Endothelial cell of umbilical vein (primary cell): Measurements from ENCODE around the gene RAB1B. TPM values are rescaled to one million over a fixed set of nuclear protein-coding genes. Genes with fewer than 3 reads are reported as not detected.

ENCODE experiments used
- BruUV-seq: library from RNA; stranded (reverse); fragments of 400-500 nt; replicated peaks from 2 replicates; lab custom pipeline; 2021; lab: Mats Ljungman, UMichigan
- CTCF ChIA-PET: fragments of 300-600, 350-600 bp; sonication (Branson Sonifier 250); formaldehyde crosslinking; loops from one replicate; lab custom pipeline; 2021; ENCODE audit warnings: antibody characterized with exemption, inconsistent platforms; lab: Charles Lee
- POLR2A ChIA-PET: fragments of 300-600, 350-600 bp; sonication (Branson Sonifier 250); formaldehyde crosslinking; loops from one replicate; lab custom pipeline; 2021; ENCODE audit warnings: antibody characterized with exemption, inconsistent platforms; lab: Charles Lee
- DNase-seq: peaks from one replicate; pipeline ENCODE4 v3.0.0-alpha.2; 2011; ENCODE audit warnings: low read depth, low spot score
- FAIRE-seq: peaks from 2 replicates; lab custom pipeline; 2011; peaks lifted over from hg19 to GRCh38; lab: Jason Lieb, UNC
- H2AFZ ChIP-seq: 2 replicates; pipeline ENCODE4 v1.6.0; 2012; ENCODE audit warnings: low read depth, low read length, control low read depth, inconsistent platforms
- H3K27ac ChIP-seq: 2 replicates; pipeline ENCODE4 v1.5.1; 2011; ENCODE audit warnings: low read depth, mild to moderate bottlenecking, control low read depth, low read length, moderate library complexity; ENCODE audit not compliant: insufficient read depth
- H3K27me3 ChIP-seq, 2 experiments: 2 replicates each; pipeline versions ENCODE4 v1.6.0 to v1.6.1; 2011; ENCODE audit warnings: low read length in 2 of 2, mixed read lengths in 1 of 2; ENCODE audit not compliant: control insufficient read depth in 2 of 2, insufficient read depth in 2 of 2
- H3K36me3 ChIP-seq, 2 experiments: 2 replicates in 1 of 2; 3 replicates in 1 of 2; pipeline ENCODE4 v1.5.1; 2011; ENCODE audit warnings: low read length in 2 of 2, mild to moderate bottlenecking in 1 of 2, moderate library complexity in 1 of 2; ENCODE audit not compliant: control insufficient read depth in 2 of 2, insufficient read depth in 2 of 2; ENCODE audit errors: extremely low read depth in 1 of 2
- H3K4me1 ChIP-seq: 3 replicates; pipeline ENCODE4 v1.5.1; 2011; ENCODE audit warnings: mild to moderate bottlenecking, low read length; ENCODE audit not compliant: control insufficient read depth, insufficient read depth; ENCODE audit errors: extremely low read depth
- H3K4me2 ChIP-seq: 2 replicates; pipeline ENCODE4 v1.6.1; 2011; ENCODE audit warnings: low read length, control low read depth, mixed read lengths; ENCODE audit not compliant: insufficient read depth
- H3K4me3 ChIP-seq, 3 experiments: fragments of 200-600 bp in 1 of 3; sonication (generic), shearing (Covaris generic) in 1 of 3; replicated peaks in 1 of 3; 2 replicates each; pipeline ENCODE4 v1.5.1; 2011 to 2016; ENCODE audit warnings: control low read depth in 3 of 3, low read length in 3 of 3, mild to moderate bottlenecking in 2 of 3, inconsistent platforms in 1 of 3, low read depth in 1 of 3, moderate library complexity in 1 of 3; ENCODE audit not compliant: insufficient read depth in 1 of 3
- H3K79me2 ChIP-seq: 2 replicates; pipeline ENCODE4 v1.6.0; 2012; ENCODE audit warnings: low read length, inconsistent platforms; ENCODE audit not compliant: control insufficient read depth, insufficient read depth
- H3K9ac ChIP-seq: replicated peaks from 2 replicates; pipeline ENCODE3; 2011; ENCODE audit warnings: low read length, control low read depth; ENCODE audit not compliant: insufficient read depth; ENCODE audit errors: extremely low read depth
- H3K9me1 ChIP-seq: replicated peaks from 3 replicates; pipeline ENCODE4 v1.6.0; 2011; ENCODE audit warnings: mild to moderate bottlenecking, low read length; ENCODE audit not compliant: control insufficient read depth, insufficient read depth; ENCODE audit errors: extremely low read depth
- H3K9me3 ChIP-seq: replicated peaks from 2 replicates; pipeline ENCODE4 v1.5.1; 2012; ENCODE audit warnings: low read length, inconsistent platforms; ENCODE audit not compliant: control insufficient read depth, insufficient read depth
- H4K20me1 ChIP-seq: replicated peaks from 2 replicates; pipeline ENCODE3; 2011; ENCODE audit warnings: mild to moderate bottlenecking, low read length; ENCODE audit not compliant: control insufficient read depth, insufficient read depth; ENCODE audit errors: extremely low read depth
- EZH2 ChIP-seq: IDR thresholded peaks from 2 replicates; pipeline ENCODE4 v1.6.1; 2012; ENCODE audit warnings: borderline replicate concordance, low read depth, mild to moderate bottlenecking, moderate library complexity, low read length, inconsistent platforms; ENCODE audit not compliant: severe bottlenecking
- FOS ChIP-seq: IDR thresholded peaks from 2 replicates; pipeline ENCODE4 v1.6.1; 2011; ENCODE audit warnings: mild to moderate bottlenecking, low read length, moderate library complexity, borderline replicate concordance; ENCODE audit not compliant: insufficient read depth
- GATA2 ChIP-seq: IDR thresholded peaks from 2 replicates; pipeline ENCODE4 v1.7.0; 2011; ENCODE audit warnings: low read depth, mild to moderate bottlenecking, moderate library complexity, mixed read lengths, low read length; ENCODE audit not compliant: insufficient read length, insufficient read depth
- JUN ChIP-seq: IDR thresholded peaks from 2 replicates; pipeline ENCODE4 v1.6.1; 2011; ENCODE audit warnings: borderline replicate concordance, low read depth; ENCODE audit not compliant: insufficient read length, insufficient read depth
- MAX ChIP-seq: IDR thresholded peaks from 2 replicates; pipeline ENCODE4 v1.6.1; 2011; ENCODE audit not compliant: insufficient read depth, insufficient read length
- MYC ChIP-seq: IDR thresholded peaks from one replicate; pipeline ENCODE4 v1.6.1; 2011; ENCODE audit warnings: mild to moderate bottlenecking, low read depth, low read length
- POLR2A ChIP-seq: IDR thresholded peaks from 2 replicates; pipeline ENCODE4 v1.6.1; 2012; ENCODE audit warnings: low read depth, mild to moderate bottlenecking, control low read depth, low read length
- POLR2AphosphoS5 ChIP-seq: IDR thresholded peaks from 2 replicates; pipeline ENCODE4 v1.6.1; 2012; ENCODE audit warnings: low read depth, mild to moderate bottlenecking, control low read depth, low read length, moderate library complexity; ENCODE audit not compliant: insufficient read depth
- dilution Hi-C: fragments of 300-500 bp; cut with MboI; formaldehyde crosslinking; loops from one replicate; pipeline ENCODE4 v1.15.0; 2019; ENCODE audit warnings: low sequenced_read_pairs; ENCODE audit not compliant: extremely low pct_ligation_motif_present
- intact Hi-C: fragments of 100-400 bp; cut with micrococcal nuclease; formaldehyde crosslinking; loops from one replicate; pipeline ENCODE4 v1.10.0; 2022
- polyA plus RNA-seq, 4 experiments: library from polyadenylated mRNA; depleted of rRNA in 3 of 4; stranded (reverse) in 3 of 4; unstranded in 1 of 4; fragments of >200 nt; gene quantifications; 2 replicates each; pipeline versions ENCODE4 v1.2.1 to v1.2.3, GENCODE V29; 2011 to 2012; ENCODE audit warnings: missing spikeins in 1 of 4
- total RNA-seq: library from RNA; stranded (reverse); gene quantifications from 2 replicates; pipeline ENCODE4 v1.2.3, GENCODE V29; 2021
- TF ChIP-seq, protein P1 (sequence below), 2 donors: IDR thresholded peaks; 1 replicate in 1 of 2; 2 replicates in 1 of 2; pipeline ENCODE4 v1.5.1; 2011; ENCODE audit warnings: low read length in 2 of 2, mild to moderate bottlenecking in 2 of 2, moderate library complexity in 2 of 2, control low read depth in 1 of 2, inconsistent platforms in 1 of 2, low read depth in 1 of 2; ENCODE audit not compliant: insufficient read depth in 1 of 2; ENCODE audit errors: extremely low read depth in 1 of 2

RAB1B gene
- total and polyA plus RNA-seq, 2 donors (not counting 3 experiments of a cell fraction or from before 2014, with no cell fraction given), result 171 to 383 TPM

GRCh38 chr11:66317723-66318599 is 49.5 kb downstream of the RAB1B start:
- no peaks in the 10 kb centered on the region for H3K9me1 ChIP-seq
- FAIRE-seq (no peak), DNase-seq (no peak)
- ChIA-PET CTCF (interaction anchor here (1.6 to 9.5 kb wide), 2 partner anchors 15 to 36 kb away, joined by 5 to 225 read pairs; partner anchors contain the start of gene RIN1), POLR2A (no interaction called here)
- peaks cover 5 to 7% of the 10 kb centered on the region in 2 experiments for H3K27me3 ChIP-seq
- no peak overlapping the region for H2AFZ ChIP-seq
- no peak for TF ChIP-seq GATA2
- TF ChIP-seq EZH2, result no peak
- TF ChIP-seq POLR2AphosphoS5, result no peak
- no peak for TF ChIP-seq MYC
- TF ChIP-seq, protein P1, sequence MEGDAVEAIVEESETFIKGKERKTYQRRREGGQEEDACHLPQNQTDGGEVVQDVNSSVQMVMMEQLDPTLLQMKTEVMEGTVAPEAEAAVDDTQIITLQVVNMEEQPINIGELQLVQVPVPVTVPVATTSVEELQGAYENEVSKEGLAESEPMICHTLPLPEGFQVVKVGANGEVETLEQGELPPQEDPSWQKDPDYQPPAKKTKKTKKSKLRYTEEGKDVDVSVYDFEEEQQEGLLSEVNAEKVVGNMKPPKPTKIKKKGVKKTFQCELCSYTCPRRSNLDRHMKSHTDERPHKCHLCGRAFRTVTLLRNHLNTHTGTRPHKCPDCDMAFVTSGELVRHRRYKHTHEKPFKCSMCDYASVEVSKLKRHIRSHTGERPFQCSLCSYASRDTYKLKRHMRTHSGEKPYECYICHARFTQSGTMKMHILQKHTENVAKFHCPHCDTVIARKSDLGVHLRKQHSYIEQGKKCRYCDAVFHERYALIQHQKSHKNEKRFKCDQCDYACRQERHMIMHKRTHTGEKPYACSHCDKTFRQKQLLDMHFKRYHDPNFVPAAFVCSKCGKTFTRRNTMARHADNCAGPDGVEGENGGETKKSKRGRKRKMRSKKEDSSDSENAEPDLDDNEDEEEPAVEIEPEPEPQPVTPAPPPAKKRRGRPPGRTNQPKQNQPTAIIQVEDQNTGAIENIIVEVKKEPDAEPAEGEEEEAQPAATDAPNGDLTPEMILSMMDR (IDR thresholded peaks at IDR 0.05; ENCODE audit: extremely low read depth in 1 of 2, insufficient read depth in 1 of 2, low read depth in 1 of 2, low read length in 2 of 2), result no peak
- TF ChIP-seq POLR2A, result no peak
- no peak for TF ChIP-seq MAX
- TF ChIP-seq JUN, result no peak
- no peak for TF ChIP-seq FOS
- H3K4me3 ChIP-seq, result no peak overlapping the region
- no peaks in the 10 kb centered on the region for H3K36me3 ChIP-seq
- BruUV-seq, result no TSS peak
- H3K4me1 ChIP-seq, result no peaks in the 10 kb centered on the region
- no peaks in the 10 kb centered on the region for H3K9me3 ChIP-seq
- H3K9ac ChIP-seq, result no peak overlapping the region
- H3K79me2 ChIP-seq, result no peaks in the 10 kb centered on the region
- dilution Hi-C loops, result no loop called here
- H4K20me1 ChIP-seq, result no peaks in the 10 kb centered on the region
- intact Hi-C loops, result no loop called here
- no peak overlapping the region for H3K4me2 ChIP-seq
- no peak overlapping the region for H3K27ac ChIP-seq
